ENCODE data around the gene BRD4. TPM values are rescaled to one million over a fixed set of nuclear protein-coding genes. Genes with fewer than 3 reads are reported as not detected.

BRD4 gene
- total RNA-seq, 1 experiment from 2014 or later: 16.2 TPM

GRCh38 chr19:15297416-15298224 lies 34.7 kb downstream of the BRD4 start:
- peak; percentile 54 for DNase-seq (ENCODE audit: low read depth, low spot score)
- in situ Hi-C loops (cut with HindIII; ENCODE audit: low pct_unique_long_range_greater_than_20kb, low sequenced_read_pairs): no loop called here

DNA sequence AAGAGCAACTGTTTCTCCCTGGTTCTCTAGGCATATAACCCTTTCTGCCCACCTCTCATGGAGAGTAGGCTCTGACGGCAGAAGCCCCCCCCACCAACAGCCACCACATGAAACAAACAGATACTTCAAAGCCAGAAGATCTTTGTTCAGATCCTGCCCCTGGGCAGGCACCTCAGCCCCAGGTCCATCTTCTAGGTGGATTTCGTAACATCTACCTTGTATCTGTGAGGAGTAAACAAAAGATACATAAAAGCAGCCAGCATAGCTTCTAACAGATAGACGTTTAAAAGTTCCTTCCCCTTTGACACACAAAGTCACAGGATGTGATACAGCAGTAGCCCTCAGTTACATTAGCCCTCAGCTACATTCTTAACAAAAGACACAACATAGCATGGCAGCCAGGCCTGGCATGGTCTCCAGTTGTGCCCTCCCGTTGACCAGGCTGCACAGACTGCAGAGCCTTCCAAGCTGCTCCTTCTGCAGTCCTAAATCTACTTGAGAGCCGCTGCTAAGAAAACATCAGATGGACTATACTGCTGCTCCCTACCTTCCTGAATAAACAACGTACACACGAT lies 35.4 kb downstream of the BRD4 start:
- DNase-seq (ENCODE audit: low read depth, low spot score): no peak
- in situ Hi-C loops (cut with HindIII; ENCODE audit: low pct_unique_long_range_greater_than_20kb, low sequenced_read_pairs): no loop called here

GRCh38 chr19:15296353-15296752 lies 36.0 kb downstream of the BRD4 start:
- in situ Hi-C loops (cut with HindIII; ENCODE audit: low pct_unique_long_range_greater_than_20kb, low sequenced_read_pairs): no loop called here
- DNase-seq (ENCODE audit: low read depth, low spot score): no peak

- in situ Hi-C loops (cut with HindIII; ENCODE audit: low pct_unique_long_range_greater_than_20kb, low sequenced_read_pairs): no loop called here
- no peak for DNase-seq (ENCODE audit: low read depth, low spot score)
These were observed 37.8 kb downstream of the BRD4 start for GRCh38 chr19:15294561-15294990.

DNA sequence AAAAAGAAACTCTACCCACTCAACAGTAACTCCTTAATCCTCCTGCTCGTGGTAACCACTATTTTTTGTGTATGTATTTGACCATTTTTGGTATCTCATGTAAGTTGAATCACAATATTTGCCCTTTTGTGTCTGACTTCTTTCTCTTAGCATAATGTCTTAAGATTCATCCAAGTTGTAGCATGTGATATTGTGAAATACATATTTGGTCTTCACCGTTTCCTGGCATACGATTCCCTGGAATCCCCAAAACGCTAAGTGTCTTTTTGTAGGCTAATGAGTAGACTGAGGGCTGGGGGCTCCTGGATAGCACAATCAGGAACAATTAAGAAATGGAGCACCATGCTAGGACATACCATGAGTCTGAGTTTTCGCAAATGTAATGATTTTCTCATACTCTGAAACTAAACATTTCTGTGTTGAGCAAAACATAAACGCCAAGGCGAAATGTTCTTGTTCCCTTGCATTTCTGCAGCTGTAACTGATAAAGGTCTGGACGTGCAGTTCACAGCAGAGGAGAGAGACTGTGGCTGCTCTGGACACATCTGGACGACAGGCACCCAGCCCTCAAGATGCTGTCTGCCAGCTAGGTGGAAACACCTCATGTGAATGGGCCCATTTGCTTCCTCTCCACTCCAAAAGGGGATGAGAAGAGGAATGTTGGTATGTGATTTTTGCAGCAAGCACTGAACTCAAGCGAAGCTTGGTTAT lies 38.4 kb downstream of the BRD4 start:
- DNase-seq (ENCODE audit: low read depth, low spot score): no peak
- in situ Hi-C loops (cut with HindIII; ENCODE audit: low pct_unique_long_range_greater_than_20kb, low sequenced_read_pairs): no loop called here

- DNase-seq (ENCODE audit: low read depth, low spot score): no peak
- in situ Hi-C loops (cut with HindIII; ENCODE audit: low pct_unique_long_range_greater_than_20kb, low sequenced_read_pairs): no loop called here
These were observed 39.3 kb downstream of the BRD4 start for GRCh38 chr19:15292847-15293582.

DNA sequence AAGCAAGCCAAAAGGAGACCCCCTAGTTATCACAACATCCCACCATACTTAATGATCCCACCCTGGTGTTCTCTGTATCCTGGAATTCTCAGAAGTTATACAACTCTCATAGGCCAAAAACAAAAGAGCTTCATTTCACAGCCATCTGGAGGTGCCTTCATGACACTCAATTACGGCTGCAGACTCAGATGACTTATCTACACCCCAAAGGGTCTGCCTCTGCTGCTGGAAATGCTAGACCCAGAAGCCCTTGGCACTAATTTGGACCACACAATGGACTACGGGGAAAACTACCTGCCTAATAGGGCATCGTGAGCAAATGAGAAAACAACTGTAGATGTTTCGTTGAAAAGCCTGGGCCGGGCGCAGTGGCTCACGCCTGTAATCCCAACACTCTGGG lies 40.2 kb downstream of the BRD4 start:
- in situ Hi-C loops (cut with HindIII; ENCODE audit: low pct_unique_long_range_greater_than_20kb, low sequenced_read_pairs): no loop called here
- no peak for DNase-seq (ENCODE audit: low read depth, low spot score)

DNA sequence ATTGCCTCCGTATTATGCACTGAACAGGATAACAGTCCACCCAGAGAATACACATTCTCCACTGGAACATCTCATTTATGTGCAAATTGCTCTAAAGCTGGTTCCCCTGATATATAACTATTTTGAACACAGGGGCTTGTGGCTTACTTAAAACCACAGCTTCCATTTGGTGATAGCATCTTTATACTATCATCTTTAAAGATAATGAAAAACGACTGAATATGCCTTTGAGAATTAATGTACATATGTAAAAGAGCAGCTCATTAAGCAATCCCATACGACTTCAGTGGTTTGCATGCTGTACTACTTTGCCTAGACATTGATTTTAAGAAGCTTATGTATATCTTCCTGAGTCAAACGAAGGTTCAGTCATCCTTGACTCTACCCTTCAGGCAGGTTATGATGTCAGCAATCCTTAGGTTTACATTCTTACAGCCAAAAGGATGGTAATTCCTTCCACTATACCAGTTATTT lies 40.8 kb downstream of the BRD4 start:
- in situ Hi-C loops (cut with HindIII; ENCODE audit: low pct_unique_long_range_greater_than_20kb, low sequenced_read_pairs): no loop called here

GRCh38 chr19:15291089-15291488 lies 41.2 kb downstream of the BRD4 start:
- DNase-seq (ENCODE audit: low read depth, low spot score): no peak
- in situ Hi-C loops (cut with HindIII; ENCODE audit: low pct_unique_long_range_greater_than_20kb, low sequenced_read_pairs): no loop called here

More for the DNA sequence above, 40.8 kb downstream of the BRD4 start:
- DNase-seq (ENCODE audit: low read depth, low spot score): no peak

- in situ Hi-C loops (cut with HindIII; ENCODE audit: low pct_unique_long_range_greater_than_20kb, low sequenced_read_pairs): no loop called here
- no peak for DNase-seq (ENCODE audit: low read depth, low spot score)
These were observed 42.2 kb downstream of the BRD4 start for GRCh38 chr19:15290166-15290565.

GRCh38 chr19:15289673-15290072 lies 42.7 kb downstream of the BRD4 start:
- no peak for DNase-seq (ENCODE audit: low read depth, low spot score)
- in situ Hi-C loops (cut with HindIII; ENCODE audit: low pct_unique_long_range_greater_than_20kb, low sequenced_read_pairs): no loop called here

DNA sequence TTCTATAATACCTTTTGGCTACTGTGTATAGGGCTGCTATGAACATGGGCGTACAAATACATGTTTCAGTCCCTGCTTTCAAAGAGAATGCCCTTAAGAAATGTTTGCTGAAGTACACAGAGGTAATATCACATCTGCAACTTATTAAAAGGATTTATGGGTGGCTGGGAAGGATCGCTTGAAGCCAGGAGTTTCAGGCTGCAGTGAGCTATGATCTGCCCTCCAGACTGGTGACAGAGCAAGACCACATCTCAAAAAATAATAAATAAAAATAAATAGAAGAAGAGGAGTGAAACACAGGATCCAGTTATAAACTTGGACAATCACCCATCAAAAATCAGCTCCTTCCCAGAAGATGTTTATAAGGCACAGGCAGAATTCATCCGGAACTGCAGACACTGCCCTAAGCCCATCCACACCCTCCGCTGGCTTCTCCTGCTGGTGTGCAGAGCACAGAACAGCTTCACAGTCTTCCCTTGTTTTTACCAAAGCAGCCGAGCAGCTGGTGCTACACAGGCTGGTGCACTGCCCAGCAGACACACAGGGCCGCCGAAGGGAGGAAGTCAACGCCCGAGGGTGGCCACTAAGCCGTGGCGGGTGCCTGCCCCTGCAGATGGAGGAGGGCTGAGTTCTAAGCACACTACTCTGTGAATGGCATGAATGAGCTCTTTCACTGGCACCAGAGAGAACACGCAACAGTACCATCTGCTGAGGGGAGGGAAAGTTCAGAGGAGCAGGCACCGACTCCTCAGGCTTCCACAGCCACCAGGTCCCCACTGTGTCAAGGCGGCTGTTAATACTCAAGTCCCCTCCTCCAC lies 44.0 kb downstream of the BRD4 start:
- in situ Hi-C loops (cut with HindIII; ENCODE audit: low pct_unique_long_range_greater_than_20kb, low sequenced_read_pairs): no loop called here
- DNase-seq (ENCODE audit: low read depth, low spot score): peak; percentile 96

GRCh38 chr19:15287496-15287895 lies 44.8 kb downstream of the BRD4 start:
- no peak for DNase-seq (ENCODE audit: low read depth, low spot score)

DNA sequence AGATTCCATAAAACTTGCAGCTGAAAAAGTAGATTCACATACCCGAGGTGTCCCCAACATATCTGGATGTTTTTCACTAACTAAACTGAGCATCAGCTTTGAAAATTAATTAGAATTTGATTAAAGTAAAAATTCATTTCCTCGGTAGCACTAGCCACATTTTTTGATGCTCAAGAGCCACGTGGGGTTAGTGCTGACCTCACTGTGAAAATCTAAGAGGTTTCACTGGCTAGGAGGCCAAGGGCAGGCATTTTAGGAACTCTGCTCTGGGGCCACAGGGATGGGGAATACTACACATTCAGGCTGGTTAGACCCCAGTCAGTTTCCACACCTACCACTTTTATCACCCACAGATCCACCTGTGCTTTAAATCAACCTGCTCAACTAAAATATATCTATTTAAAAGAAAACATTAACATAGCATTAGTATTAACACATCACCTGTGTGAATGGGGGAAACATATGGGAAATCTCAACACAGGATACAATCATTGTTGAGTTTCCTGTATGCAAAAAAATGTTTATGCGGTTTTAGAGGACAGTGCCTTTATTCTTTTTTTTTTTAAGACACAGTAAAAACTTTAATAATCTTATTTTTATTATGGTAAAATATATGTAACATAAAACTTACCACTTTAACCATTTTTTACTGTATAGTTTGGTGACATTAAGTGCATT lies 45.5 kb downstream of the BRD4 start:
- DNase-seq (ENCODE audit: low read depth, low spot score): no peak
- in situ Hi-C loops (cut with HindIII; ENCODE audit: low pct_unique_long_range_greater_than_20kb, low sequenced_read_pairs): no loop called here

More at GRCh38 chr19:15287496-15287895, 44.8 kb downstream of the BRD4 start:
- in situ Hi-C loops (cut with HindIII; ENCODE audit: low pct_unique_long_range_greater_than_20kb, low sequenced_read_pairs): no loop called here

DNA sequence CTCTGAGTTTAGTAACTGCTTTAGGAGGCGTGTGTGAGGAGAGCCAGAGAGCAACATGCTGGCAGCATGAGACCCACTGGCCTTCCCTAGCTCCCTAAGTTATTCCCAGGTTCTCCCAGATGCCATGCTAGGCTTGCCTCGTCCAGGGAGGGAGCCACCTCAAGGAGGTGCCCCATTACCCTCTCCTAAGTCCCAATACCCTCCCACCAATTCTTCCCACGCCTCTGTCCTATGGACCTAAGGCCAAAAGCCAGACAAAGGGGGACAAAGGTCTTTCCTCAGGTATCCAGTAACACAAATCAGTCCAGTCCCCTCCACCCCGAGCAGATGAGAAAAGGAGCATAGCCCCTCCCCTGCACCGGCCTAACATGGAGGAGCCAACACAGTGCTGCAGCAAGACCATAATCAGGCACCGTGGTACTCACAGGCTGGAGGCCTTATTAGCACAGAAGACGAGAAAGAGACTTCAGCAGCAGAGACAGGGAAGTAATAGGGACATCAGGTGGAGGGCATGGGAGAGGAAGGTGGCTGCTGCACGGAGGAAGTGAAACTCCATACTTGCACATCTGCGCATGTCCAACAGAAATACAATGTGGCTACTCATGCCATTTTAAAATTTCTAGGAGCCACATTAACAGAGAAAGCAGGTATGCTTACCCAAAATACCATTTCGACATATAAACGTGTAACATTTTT lies 46.3 kb downstream of the BRD4 start:
- DNase-seq (ENCODE audit: low read depth, low spot score): no peak
- in situ Hi-C loops (cut with HindIII; ENCODE audit: low pct_unique_long_range_greater_than_20kb, low sequenced_read_pairs): no loop called here

DNA sequence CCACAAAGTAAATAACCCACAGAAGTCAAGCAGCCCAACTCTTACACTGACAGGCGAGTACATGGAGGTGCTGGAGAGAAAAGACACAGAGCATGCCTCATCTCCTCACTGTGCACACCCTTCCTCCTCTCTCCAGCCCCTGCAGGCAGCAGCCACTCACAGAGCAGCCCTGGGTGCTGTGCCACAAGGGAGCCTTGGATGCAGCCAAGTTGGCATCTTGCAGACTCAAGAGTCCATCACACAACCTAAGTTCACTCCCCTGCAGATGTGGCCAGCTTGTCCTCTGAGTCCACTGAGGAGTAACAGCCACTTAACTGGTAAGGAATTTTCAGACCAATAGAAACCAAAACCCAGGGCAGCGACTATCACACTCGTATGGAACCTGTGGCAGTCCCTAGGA lies 47.4 kb downstream of the BRD4 start:
- DNase-seq (ENCODE audit: low read depth, low spot score): no peak
- in situ Hi-C loops (cut with HindIII; ENCODE audit: low pct_unique_long_range_greater_than_20kb, low sequenced_read_pairs): no loop called here

Measured in SK-MEL-5 (cell line).